IPS-20b (cell line): ENCODE data around the gene CRYL1.

Experiments used
- H3K27ac ChIP-seq: one replicate; pipeline ENCODE4 v1.5.1; 2013; ENCODE audit warnings: low read length
- H3K27me3 ChIP-seq: 2 replicates; pipeline ENCODE4 v1.6.1; 2013; ENCODE audit warnings: mild to moderate bottlenecking, low read length, inconsistent platforms; ENCODE audit not compliant: insufficient read depth
- H3K36me3 ChIP-seq: 2 replicates; pipeline ENCODE4 v1.6.1; 2013; ENCODE audit warnings: low read depth, mild to moderate bottlenecking, inconsistent platforms, low read length, moderate library complexity; ENCODE audit not compliant: insufficient read depth
- H3K4me1 ChIP-seq: 2 replicates; pipeline ENCODE4 v1.6.1; 2013; ENCODE audit warnings: mild to moderate bottlenecking, control low read depth, inconsistent platforms, low read length, moderate library complexity; ENCODE audit not compliant: insufficient read depth
- H3K4me3 ChIP-seq: 2 replicates; pipeline ENCODE4 v1.5.1; 2013; ENCODE audit warnings: mild to moderate bottlenecking, low read length, inconsistent platforms
- H3K9ac ChIP-seq: 2 replicates; pipeline ENCODE4 v1.6.1; 2013; ENCODE audit warnings: low read depth, mild to moderate bottlenecking, inconsistent platforms, low read length, moderate library complexity
- H3K9me3 ChIP-seq: 2 replicates; pipeline ENCODE4 v1.6.1; 2013; ENCODE audit warnings: mild to moderate bottlenecking, low read depth, low read length, inconsistent platforms; ENCODE audit not compliant: insufficient read depth

CRYL1 gene

DNA sequence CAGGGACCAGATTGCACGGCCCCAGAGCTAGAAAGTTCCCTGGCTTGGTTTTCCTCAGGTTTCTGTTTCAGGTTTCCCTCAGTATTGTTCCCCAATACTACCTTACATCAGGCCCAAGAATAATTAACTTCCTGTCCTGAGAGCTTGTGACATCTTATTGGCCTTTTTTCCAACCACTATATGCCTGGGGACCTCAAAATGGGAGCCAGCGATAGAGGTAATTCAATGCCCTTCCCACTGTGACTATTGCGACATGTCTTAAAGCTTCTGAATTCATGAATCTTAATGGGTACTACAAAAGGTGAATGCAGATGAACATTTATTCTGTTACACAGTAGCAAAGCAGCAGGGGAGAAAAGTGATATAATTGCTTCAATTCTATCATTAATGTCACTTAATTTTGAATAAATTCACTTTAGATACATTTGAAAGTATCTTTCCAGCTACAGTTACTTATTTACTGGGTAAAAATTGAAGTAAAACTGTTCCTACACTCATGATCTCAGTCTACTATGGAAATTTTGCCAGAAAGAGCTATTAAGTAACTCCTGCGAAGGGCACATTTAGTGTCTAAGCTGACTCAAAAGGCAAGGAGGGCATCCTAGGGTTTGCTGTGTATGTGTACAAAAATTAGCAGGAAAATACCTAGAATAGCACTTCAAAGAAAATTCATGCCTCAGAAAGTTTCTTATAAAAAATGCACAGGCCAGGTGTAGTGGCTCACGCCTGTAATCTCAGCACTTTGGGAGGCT, 4.1 kb downstream of the CRYL1 start:
- Histone ChIP-seq H3K27ac (no peak overlapping the region), H3K4me1 (peaks cover 14% of the 10 kb centered on the region; the same call in 1 of the 2 replicates), H3K36me3 (no peaks in the 10 kb centered on the region), H3K9ac (no peak overlapping the region), H3K9me3 (no peaks in the 10 kb centered on the region), H3K27me3 (peaks cover 18% of the 10 kb centered on the region), H3K4me3 (no peak overlapping the region)

DNA sequence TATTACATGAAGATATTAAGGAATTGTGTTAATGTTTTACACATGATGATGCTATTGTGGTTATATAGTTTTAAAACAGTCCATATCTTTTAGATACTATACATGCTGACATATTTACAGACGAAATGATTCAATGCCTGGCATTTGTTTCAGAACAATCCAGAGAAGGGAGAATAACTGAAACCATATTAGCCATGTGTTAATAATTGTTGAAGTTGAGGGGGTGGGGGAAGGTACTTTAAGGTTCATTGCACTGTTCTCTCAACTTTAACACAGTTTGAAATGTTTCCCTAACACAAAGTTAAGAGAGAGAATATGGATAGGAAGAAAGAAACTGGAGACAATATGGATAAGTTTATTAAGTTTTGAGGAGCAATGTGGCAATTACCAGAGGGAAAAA, 5.8 kb downstream of the CRYL1 start:
- Histone ChIP-seq H3K4me3 (no peak overlapping the region), H3K36me3 (no peaks in the 10 kb centered on the region), H3K27ac (no peak overlapping the region), H3K4me1 (peaks cover 11% of the 10 kb centered on the region; the same call in 1 of the 2 replicates), H3K9me3 (no peaks in the 10 kb centered on the region), H3K27me3 (peaks cover 3% of the 10 kb centered on the region; the same call in 1 of the 2 replicates), H3K9ac (no peak overlapping the region)

DNA sequence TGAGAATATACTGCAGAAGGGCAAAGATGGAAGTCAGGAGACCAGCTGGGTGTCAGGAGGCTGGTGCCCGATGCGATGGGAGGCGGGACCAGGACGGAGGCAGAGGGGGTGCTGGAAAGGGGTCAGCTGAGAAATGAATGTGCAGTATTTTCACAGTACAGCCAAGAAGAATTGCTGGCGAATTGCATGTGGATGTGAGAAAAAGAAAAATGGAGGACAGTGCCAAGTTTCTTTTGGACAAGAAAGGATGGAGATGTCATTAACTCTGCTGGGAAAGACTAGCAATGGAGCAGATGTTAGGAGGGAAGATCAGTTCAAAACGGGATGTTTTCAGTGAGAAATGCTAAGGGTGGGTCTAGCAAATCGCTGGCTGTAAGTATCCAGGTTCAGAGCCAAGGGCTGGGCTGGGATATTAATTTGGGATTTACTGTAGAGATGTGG, 7.0 kb downstream of the CRYL1 start:
- no peaks in the 10 kb centered on the region for H3K27me3 ChIP-seq
- H3K4me1 ChIP-seq, result peaks cover 11% of the 10 kb centered on the region; the same call in 1 of the 2 replicates
- H3K36me3 ChIP-seq, result no peaks in the 10 kb centered on the region
- H3K4me3 ChIP-seq, result no peak overlapping the region
- no peaks in the 10 kb centered on the region for H3K9me3 ChIP-seq
- no peak overlapping the region for H3K9ac ChIP-seq
- H3K27ac ChIP-seq, result no peak overlapping the region

- Histone ChIP-seq H3K4me3 (no peak overlapping the region), H3K9me3 (no peaks in the 10 kb centered on the region), H3K36me3 (no peaks in the 10 kb centered on the region), H3K27me3 (no peaks in the 10 kb centered on the region), H3K9ac (no peak overlapping the region), H3K4me1 (peaks cover 11% of the 10 kb centered on the region; the same call in 1 of the 2 replicates), H3K27ac (no peak overlapping the region)
These were observed 10.8 kb downstream of the CRYL1 start for GRCh38 chr13:20514866-20515265.

- H3K9me3 ChIP-seq, result no peaks in the 10 kb centered on the region
- H3K4me1 ChIP-seq, result peaks cover 11% of the 10 kb centered on the region; the same call in 1 of the 2 replicates
- no peaks in the 10 kb centered on the region for H3K27me3 ChIP-seq
- no peaks in the 10 kb centered on the region for H3K36me3 ChIP-seq
- no peak overlapping the region for H3K9ac ChIP-seq
- H3K27ac ChIP-seq, result no peak overlapping the region
- no peak overlapping the region for H3K4me3 ChIP-seq
These were observed 12.1 kb downstream of the CRYL1 start for GRCh38 chr13:20513466-20513995.

GRCh38 chr13:20512042-20512683, 13.5 kb downstream of the CRYL1 start:
- Histone ChIP-seq H3K4me3 (no peak overlapping the region), H3K9ac (no peak overlapping the region), H3K27me3 (no peaks in the 10 kb centered on the region), H3K27ac (no peak overlapping the region), H3K4me1 (peaks cover 11% of the 10 kb centered on the region; the same call in 1 of the 2 replicates), H3K9me3 (no peaks in the 10 kb centered on the region), H3K36me3 (no peaks in the 10 kb centered on the region)

DNA sequence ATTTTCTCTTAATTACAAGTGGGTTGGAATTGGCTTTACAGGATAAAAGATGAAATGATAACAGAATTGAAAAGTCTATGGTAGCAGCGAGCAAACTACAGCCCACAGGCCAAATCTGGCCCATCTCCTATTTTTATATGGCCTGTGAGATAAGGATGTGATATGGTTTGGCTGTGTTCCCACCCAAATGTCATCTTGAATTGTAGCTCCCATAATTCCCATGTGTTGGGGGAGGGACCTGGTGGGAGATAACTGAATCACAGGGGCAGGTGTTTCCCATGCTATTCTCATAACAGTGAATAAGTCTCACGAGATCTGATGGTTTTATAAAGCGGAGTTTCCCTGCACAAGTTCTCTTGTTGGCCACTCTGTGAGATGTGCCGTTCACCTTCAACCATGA, 19.0 kb downstream of the CRYL1 start:
- Histone ChIP-seq H3K27ac (no peak overlapping the region), H3K4me1 (peaks cover 10% of the 10 kb centered on the region; the same call in 1 of the 2 replicates), H3K36me3 (no peaks in the 10 kb centered on the region), H3K9me3 (no peaks in the 10 kb centered on the region), H3K27me3 (no peaks in the 10 kb centered on the region), H3K9ac (no peak overlapping the region), H3K4me3 (no peak overlapping the region)

- Histone ChIP-seq H3K4me3 (no peak overlapping the region), H3K27ac (no peak overlapping the region), H3K36me3 (no peaks in the 10 kb centered on the region), H3K9me3 (peaks cover under 1% of the 10 kb centered on the region; the same call in 1 of the 2 replicates), H3K9ac (no peak overlapping the region), H3K27me3 (no peaks in the 10 kb centered on the region), H3K4me1 (peaks cover 6% of the 10 kb centered on the region; the same call in 1 of the 2 replicates)
These were observed 20.0 kb downstream of the CRYL1 start for GRCh38 chr13:20505405-20506366.

GRCh38 chr13:20503088-20504083, 22.3 kb downstream of the CRYL1 start:
- peaks cover 10% of the 10 kb centered on the region; the same call in 1 of the 2 replicates for H3K9me3 ChIP-seq
- peaks cover 6% of the 10 kb centered on the region; the same call in 1 of the 2 replicates for H3K4me1 ChIP-seq
- no peak overlapping the region for H3K27ac ChIP-seq
- no peaks in the 10 kb centered on the region for H3K27me3 ChIP-seq
- no peak overlapping the region for H3K9ac ChIP-seq
- no peak overlapping the region for H3K4me3 ChIP-seq
- no peaks in the 10 kb centered on the region for H3K36me3 ChIP-seq

DNA sequence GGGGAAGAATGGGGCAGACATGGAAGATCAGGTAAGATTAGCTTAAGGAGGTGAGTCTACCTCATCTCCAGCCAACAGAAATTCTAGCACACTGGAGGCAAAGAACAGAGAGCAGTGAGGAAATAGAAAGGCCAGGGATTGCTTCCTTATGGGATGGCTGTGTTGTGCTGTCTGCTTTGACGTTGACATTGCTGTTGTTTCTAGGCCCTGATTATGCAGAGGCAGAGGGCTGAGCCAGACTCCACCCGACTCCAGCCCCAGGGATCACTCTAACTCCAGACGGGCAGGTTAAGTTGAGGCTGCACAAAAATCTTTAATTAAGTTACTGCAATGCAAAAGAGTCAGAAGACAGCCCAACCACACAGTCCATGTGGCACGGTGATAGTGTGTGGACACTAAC, 24.1 kb downstream of the CRYL1 start:
- Histone ChIP-seq H3K27ac (no peak overlapping the region), H3K4me1 (peaks cover 6% of the 10 kb centered on the region; the same call in 1 of the 2 replicates), H3K4me3 (no peak overlapping the region), H3K9me3 (peaks cover 10% of the 10 kb centered on the region; the same call in 1 of the 2 replicates), H3K27me3 (no peaks in the 10 kb centered on the region), H3K9ac (no peak overlapping the region), H3K36me3 (no peaks in the 10 kb centered on the region)
